Astrocyte (in vitro differentiated cells and primary cell): Measurements from ENCODE around the gene CBR4.

ENCODE experiments used
- EZH2 ChIP-seq: IDR thresholded peaks from 2 replicates; pipeline ENCODE4 v1.6.1; 2012; ENCODE audit warnings: mild to moderate bottlenecking, low read length, inconsistent platforms; ENCODE audit not compliant: insufficient read depth
- TF ChIP-seq, protein P1 (sequence below): IDR thresholded peaks from 2 replicates; pipeline ENCODE4 v1.5.1; 2011; ENCODE audit warnings: low read depth, mild to moderate bottlenecking, inconsistent platforms, low read length, moderate library complexity; ENCODE audit not compliant: insufficient read depth

DNA sequence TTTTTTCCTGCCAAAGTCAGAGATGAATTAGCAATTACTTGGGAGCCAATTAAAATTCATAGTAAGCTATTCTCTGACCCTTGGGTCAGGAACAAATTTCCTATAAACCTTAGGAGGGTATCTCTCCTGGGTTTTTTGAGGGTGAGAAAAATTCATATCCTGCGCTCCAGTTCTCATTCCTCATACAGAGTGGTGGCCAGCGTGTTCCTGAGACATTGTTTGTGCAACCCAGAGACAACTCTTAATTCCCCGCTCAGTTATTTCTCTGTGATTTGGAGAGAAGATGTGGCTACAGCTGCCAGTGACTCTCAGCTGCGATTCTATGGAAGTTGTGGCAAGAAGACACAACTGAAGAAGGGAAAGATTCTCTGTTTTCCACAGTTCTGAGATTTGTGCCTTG, 37.9 kb upstream of the CBR4 start:
- TF ChIP-seq EZH2, result no peak
- TF ChIP-seq, protein P1, sequence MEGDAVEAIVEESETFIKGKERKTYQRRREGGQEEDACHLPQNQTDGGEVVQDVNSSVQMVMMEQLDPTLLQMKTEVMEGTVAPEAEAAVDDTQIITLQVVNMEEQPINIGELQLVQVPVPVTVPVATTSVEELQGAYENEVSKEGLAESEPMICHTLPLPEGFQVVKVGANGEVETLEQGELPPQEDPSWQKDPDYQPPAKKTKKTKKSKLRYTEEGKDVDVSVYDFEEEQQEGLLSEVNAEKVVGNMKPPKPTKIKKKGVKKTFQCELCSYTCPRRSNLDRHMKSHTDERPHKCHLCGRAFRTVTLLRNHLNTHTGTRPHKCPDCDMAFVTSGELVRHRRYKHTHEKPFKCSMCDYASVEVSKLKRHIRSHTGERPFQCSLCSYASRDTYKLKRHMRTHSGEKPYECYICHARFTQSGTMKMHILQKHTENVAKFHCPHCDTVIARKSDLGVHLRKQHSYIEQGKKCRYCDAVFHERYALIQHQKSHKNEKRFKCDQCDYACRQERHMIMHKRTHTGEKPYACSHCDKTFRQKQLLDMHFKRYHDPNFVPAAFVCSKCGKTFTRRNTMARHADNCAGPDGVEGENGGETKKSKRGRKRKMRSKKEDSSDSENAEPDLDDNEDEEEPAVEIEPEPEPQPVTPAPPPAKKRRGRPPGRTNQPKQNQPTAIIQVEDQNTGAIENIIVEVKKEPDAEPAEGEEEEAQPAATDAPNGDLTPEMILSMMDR, result no peak
